Liver (tissue), 9 donors: ENCODE results near the gene RAP1GAP2. TPM values are rescaled to one million over a fixed set of nuclear protein-coding genes. Genes with fewer than 3 reads are reported as not detected.
A peak's percentile ranks its signal among the peaks of the same experiment; 100 is the strongest.

Experiments
- DNase-seq: peaks from one replicate; pipeline ENCODE4 v3.0.0-alpha.2; 2017; ENCODE audit warnings: low spot score
- H3K27ac ChIP-seq, 2 donors: one replicate each; pipeline ENCODE4 v1.7.0; 2013; ENCODE audit warnings: inconsistent platforms in 2 of 2, low read length in 2 of 2, control low read depth in 1 of 2, low read depth in 1 of 2, mild to moderate bottlenecking in 1 of 2
- H3K27me3 ChIP-seq, 4 donors: one replicate each; pipeline versions ENCODE4 v1.6.1 to v1.7.0; 2013; ENCODE audit warnings: low read length in 3 of 4, inconsistent platforms in 1 of 4, mild to moderate bottlenecking in 1 of 4, moderate library complexity in 1 of 4; ENCODE audit not compliant: control insufficient read depth in 4 of 4, insufficient read depth in 4 of 4
- H3K36me3 ChIP-seq, 4 donors: one replicate each; pipeline versions ENCODE4 v1.6.1 to v1.7.0; 2013; ENCODE audit warnings: low read length in 3 of 4, mild to moderate bottlenecking in 3 of 4, low read depth in 1 of 4, moderate library complexity in 1 of 4; ENCODE audit not compliant: control insufficient read depth in 4 of 4, insufficient read depth in 3 of 4
- H3K4me1 ChIP-seq, 4 donors: one replicate each; pipeline versions ENCODE4 v1.6.1 to v1.7.0; 2013; ENCODE audit warnings: low read length in 3 of 4, mild to moderate bottlenecking in 3 of 4, moderate library complexity in 1 of 4; ENCODE audit not compliant: control insufficient read depth in 4 of 4, insufficient read depth in 4 of 4
- H3K4me3 ChIP-seq, 3 donors: one replicate each; pipeline versions ENCODE4 v1.6.1 to v1.7.0; 2013; ENCODE audit warnings: low read length in 3 of 3, control low read depth in 1 of 3, low read depth in 1 of 3, mild to moderate bottlenecking in 1 of 3
- H3K9ac ChIP-seq, 2 donors: one replicate each; pipeline ENCODE4 v1.7.0; 2013; ENCODE audit warnings: low read length in 2 of 2, mild to moderate bottlenecking in 2 of 2, moderate library complexity in 2 of 2, control low read depth in 1 of 2, low read depth in 1 of 2
- H3K9me3 ChIP-seq, 4 donors: one replicate each; pipeline versions ENCODE4 v1.6.1 to v1.7.0; 2013; ENCODE audit warnings: low read length in 3 of 4; ENCODE audit not compliant: control insufficient read depth in 4 of 4
- CTCF ChIP-seq: fragments of 150-350 bp; IDR thresholded peaks from 2 replicates; pipeline ENCODE4 v1.5.1; 2017; ENCODE audit warnings: improper control_type of control experiment, low read depth, low read length; ENCODE audit not compliant: missing input control
- EGR1 ChIP-seq, 2 donors: IDR thresholded peaks; 2 replicates each; pipeline ENCODE4 v1.6.1; 2016 to 2018; ENCODE audit warnings: antibody characterized with exemption in 2 of 2, low read depth in 2 of 2
- FOXA1 ChIP-seq: IDR thresholded peaks from 2 replicates; pipeline ENCODE4 v1.6.1; 2016; ENCODE audit warnings: antibody characterized with exemption
- FOXA2 ChIP-seq: IDR thresholded peaks from 2 replicates; pipeline ENCODE4 v1.6.1; 2016; ENCODE audit warnings: antibody characterized with exemption
- GABPA ChIP-seq, 2 donors: IDR thresholded peaks in 1 of 2; conservative IDR thresholded peaks in 1 of 2; 2 replicates each; pipeline ENCODE4 v1.6.1; 2016; ENCODE audit warnings: antibody characterized with exemption in 2 of 2, mild to moderate bottlenecking in 1 of 2, moderate library complexity in 1 of 2
- HNF4A ChIP-seq, 2 donors: conservative IDR thresholded peaks; 2 replicates each; pipeline ENCODE4 v1.6.1; 2016; ENCODE audit warnings: antibody characterized with exemption in 2 of 2, mild to moderate bottlenecking in 2 of 2
- JUND ChIP-seq, 2 donors: IDR thresholded peaks; 2 replicates each; pipeline ENCODE4 v1.6.1; 2016; ENCODE audit warnings: antibody characterized with exemption in 2 of 2
- NR2F2 ChIP-seq: IDR thresholded peaks from 2 replicates; pipeline ENCODE4 v1.6.1; 2016; ENCODE audit warnings: antibody characterized with exemption
- RAD21 ChIP-seq, 2 donors: IDR thresholded peaks; 2 replicates each; pipeline ENCODE4 v1.6.1; 2016; ENCODE audit warnings: antibody characterized with exemption in 2 of 2, mild to moderate bottlenecking in 2 of 2
- SP1 ChIP-seq: IDR thresholded peaks from 2 replicates; pipeline ENCODE4 v1.6.1; 2018; ENCODE audit warnings: antibody characterized with exemption, mild to moderate bottlenecking
- TAF1 ChIP-seq: conservative IDR thresholded peaks from 2 replicates; pipeline ENCODE4 v1.6.1; 2016; ENCODE audit warnings: antibody characterized with exemption, mild to moderate bottlenecking
- YY1 ChIP-seq: IDR thresholded peaks from 2 replicates; pipeline ENCODE4 v1.6.1; 2016; ENCODE audit warnings: antibody characterized with exemption, mild to moderate bottlenecking
- WGBS: extraction: QIAGEN DNeasy Blood & Tissue Kit; methylation state at CpG from one replicate; pipeline ENCODE4 v1.1.7; 2013; 5-methylcytosine and 5-hydroxymethylcytosine counted together
- polyA plus RNA-seq, 2 donors: library from polyadenylated mRNA; stranded (reverse) in 1 of 2; unstranded in 1 of 2; fragments of 200-250 nt in 1 of 2; fragments of >200 nt in 1 of 2; fragmentation: Nextera tagmentation in 1 of 2; extraction: Ambion mirVana in 1 of 2; gene quantifications; one replicate each; pipeline versions ENCODE4 v1.2.1 to v1.2.3, GENCODE V29; 2013 to 2015
- total RNA-seq, 2 donors: library from RNA; depleted of rRNA; stranded (reverse); fragments of >200 nt; gene quantifications; one replicate each; pipeline ENCODE4 v1.2.3, GENCODE V29; 2014
- TF ChIP-seq, protein P1 (sequence below): IDR thresholded peaks from 2 replicates; pipeline ENCODE4 v1.6.1; 2016; ENCODE audit warnings: antibody characterized with exemption
- TF ChIP-seq, protein P2 (sequence below): IDR thresholded peaks from 2 replicates; pipeline ENCODE4 v1.6.1; 2016; ENCODE audit warnings: antibody characterized with exemption
- donor health status: healthy.
- donor health status: healthy.
- donor health status: healthy.
- donor health status: healthy.
- donor health status: healthy.

The RAP1GAP2 gene
- total and polyA plus RNA-seq, 4 donors, result 0.56 to 1.7 (median 1.1) TPM

GRCh38 chr17:2905696-2906501, 109.7 kb downstream of the RAP1GAP2 start:
- Histone ChIP-seq H3K9ac (no peak overlapping the region), H3K36me3 (no peaks in the 10 kb centered on the region), H3K9me3 (peaks cover 0 to 2% (median 0%) of the 10 kb centered on the region in 4 donors), H3K4me3 (no peak overlapping the region), H3K27me3 (no peaks in the 10 kb centered on the region), H3K27ac (no peak overlapping the region), H3K4me1 (no peaks in the 10 kb centered on the region)
- TF ChIP-seq TAF1 (no peak), HNF4A (conservative IDR thresholded peaks at IDR 0.05) (no peak), CTCF (no peak), YY1 (no peak), JUND (IDR thresholded peaks at IDR 0.05) (no peak), GABPA (IDR thresholded peaks at IDR 0.05 in 1 of 2, conservative IDR thresholded peaks at IDR 0.05 in 1 of 2) (no peak), FOXA1 (no peak), NR2F2 (no peak), SP1 (no peak), FOXA2 (no peak)
- TF ChIP-seq, protein P1, sequence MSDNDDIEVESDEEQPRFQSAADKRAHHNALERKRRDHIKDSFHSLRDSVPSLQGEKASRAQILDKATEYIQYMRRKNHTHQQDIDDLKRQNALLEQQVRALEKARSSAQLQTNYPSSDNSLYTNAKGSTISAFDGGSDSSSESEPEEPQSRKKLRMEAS, result no peak
- TF ChIP-seq, protein P2, sequence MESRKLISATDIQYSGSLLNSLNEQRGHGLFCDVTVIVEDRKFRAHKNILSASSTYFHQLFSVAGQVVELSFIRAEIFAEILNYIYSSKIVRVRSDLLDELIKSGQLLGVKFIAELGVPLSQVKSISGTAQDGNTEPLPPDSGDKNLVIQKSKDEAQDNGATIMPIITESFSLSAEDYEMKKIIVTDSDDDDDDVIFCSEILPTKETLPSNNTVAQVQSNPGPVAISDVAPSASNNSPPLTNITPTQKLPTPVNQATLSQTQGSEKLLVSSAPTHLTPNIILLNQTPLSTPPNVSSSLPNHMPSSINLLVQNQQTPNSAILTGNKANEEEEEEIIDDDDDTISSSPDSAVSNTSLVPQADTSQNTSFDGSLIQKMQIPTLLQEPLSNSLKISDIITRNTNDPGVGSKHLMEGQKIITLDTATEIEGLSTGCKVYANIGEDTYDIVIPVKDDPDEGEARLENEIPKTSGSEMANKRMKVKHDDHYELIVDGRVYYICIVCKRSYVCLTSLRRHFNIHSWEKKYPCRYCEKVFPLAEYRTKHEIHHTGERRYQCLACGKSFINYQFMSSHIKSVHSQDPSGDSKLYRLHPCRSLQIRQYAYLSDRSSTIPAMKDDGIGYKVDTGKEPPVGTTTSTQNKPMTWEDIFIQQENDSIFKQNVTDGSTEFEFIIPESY, result no peak
- DNase-seq, result no peak
- WGBS, result 80% methylated on average over 15 of the region's 15 CpGs

GRCh38 chr17:2906901-2907300, 110.7 kb downstream of the RAP1GAP2 start:
- peaks cover 0 to 2% (median 0%) of the 10 kb centered on the region in 4 donors for H3K9me3 ChIP-seq
- TF ChIP-seq TAF1, result no peak
- TF ChIP-seq SP1, result no peak
- TF ChIP-seq, protein P2, result no peak
- no peak for TF ChIP-seq GABPA (IDR thresholded peaks at IDR 0.05 in 1 of 2, conservative IDR thresholded peaks at IDR 0.05 in 1 of 2)
- no peak for TF ChIP-seq EGR1 (IDR thresholded peaks at IDR 0.05; ENCODE audit: low read depth in 2 of 2)
- no peak for TF ChIP-seq HNF4A (conservative IDR thresholded peaks at IDR 0.05)
- no peak for TF ChIP-seq FOXA1
- TF ChIP-seq JUND (IDR thresholded peaks at IDR 0.05), result no peak
- no peak for TF ChIP-seq RAD21 (IDR thresholded peaks at IDR 0.05)
- TF ChIP-seq, protein P1, result no peak
- DNase-seq, result no peak
- H3K4me1 ChIP-seq, result no peaks in the 10 kb centered on the region
- no peaks in the 10 kb centered on the region for H3K27me3 ChIP-seq
- H3K36me3 ChIP-seq, result no peaks in the 10 kb centered on the region
- 94% methylated on average over 6 of the region's 6 CpGs for WGBS
- H3K27ac ChIP-seq, result no peak overlapping the region
- H3K9ac ChIP-seq, result no peak overlapping the region
- H3K4me3 ChIP-seq, result peak overlapping the region in 1 of 3 donors; percentile 11
